ENCODE data around the gene U2AF2.

The U2AF2 gene

GRCh38 chr19:55720214-55720746 lies 65.4 kb downstream of the U2AF2 start:
- no peak for TF ChIP-seq CTCF (IDR thresholded peaks at IDR 0.05; ENCODE audit: low read depth, low read length, missing control alignments)
- no peak overlapping the region for H3K4me3 ChIP-seq (ENCODE audit: low read depth, low read length)
- in situ Hi-C loops (cut with HindIII; ENCODE audit: low sequenced_read_pairs): no loop called here
- no peak for DNase-seq (ENCODE audit: low read depth)

GRCh38 chr19:55720801-55721200 lies 66.0 kb downstream of the U2AF2 start:
- no peak overlapping the region for H3K4me3 ChIP-seq (ENCODE audit: low read depth, low read length)
- in situ Hi-C loops (cut with HindIII; ENCODE audit: low sequenced_read_pairs): no loop called here
- DNase-seq (ENCODE audit: low read depth): no peak
- no peak for TF ChIP-seq CTCF (IDR thresholded peaks at IDR 0.05; ENCODE audit: low read depth, low read length, missing control alignments)

- no peak for TF ChIP-seq CTCF (IDR thresholded peaks at IDR 0.05; ENCODE audit: low read depth, low read length, missing control alignments)
- no peak overlapping the region for H3K4me3 ChIP-seq (ENCODE audit: low read depth, low read length)
- DNase-seq (ENCODE audit: low read depth): no peak
- in situ Hi-C loops (cut with HindIII; ENCODE audit: low sequenced_read_pairs): no loop called here
Measured at GRCh38 chr19:55723491-55723890, 68.7 kb downstream of the U2AF2 start.

Measured in astrocyte of the cerebellum (primary cell).